Skin epidermis (tissue), 12 donors: ENCODE measurements around the gene RIPOR2.
"Not testable (repeated sequence)": the region's sequence is repeated elsewhere in the genome, so short reads cannot be mapped to it uniquely, and the experiment has no call there.

Experiments
- H3K27ac ChIP-seq, 21 experiments: fragments of 200-600 bp; sonication (generic) in 11 of 21; one replicate each; pipeline ENCODE4 v1.5.0; 2020; ENCODE audit warnings: mild to moderate bottlenecking in 3 of 21, inconsistent platforms in 2 of 21, moderate library complexity in 2 of 21
- H3K4me3 ChIP-seq, 7 experiments: fragments of 200-600 bp; sonication (generic) in 2 of 7; one replicate each; pipeline ENCODE4 v1.5.0; 2020; ENCODE audit warnings: inconsistent platforms in 2 of 7, mild to moderate bottlenecking in 2 of 7, moderate library complexity in 1 of 7

RIPOR2 gene

DNA sequence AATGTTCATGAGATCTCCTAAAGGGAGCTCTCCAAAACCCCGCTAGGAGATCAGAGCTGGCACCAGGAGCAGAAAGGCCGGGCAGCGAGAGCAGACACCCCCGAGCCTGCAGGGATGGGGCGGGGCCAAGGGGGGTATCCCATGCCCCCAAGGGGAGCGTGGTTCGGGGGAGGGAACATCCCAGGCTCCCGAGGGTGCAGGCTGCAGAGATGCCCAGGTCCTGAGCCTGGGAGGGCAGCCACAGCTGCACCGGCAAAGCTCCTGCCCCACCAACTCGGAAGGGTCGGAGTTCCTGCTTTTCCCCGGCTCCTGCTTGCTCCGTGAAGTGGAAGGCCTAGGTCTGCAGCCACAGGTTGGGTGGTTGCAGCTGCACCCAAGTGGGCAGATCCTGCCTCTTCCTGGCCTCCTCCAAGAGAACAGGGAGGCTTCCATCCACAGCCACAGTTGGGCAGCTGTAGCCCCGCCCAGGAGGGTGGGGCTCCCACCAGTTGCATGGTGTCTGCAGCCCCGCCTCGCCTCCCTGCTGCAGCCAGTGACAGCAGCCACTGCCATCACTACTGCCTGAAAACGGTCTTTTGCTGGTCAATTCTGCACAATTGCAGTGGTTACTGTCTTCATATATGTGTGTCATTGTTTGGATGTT, 174.4 kb downstream of the RIPOR2 start:
- no peak overlapping the region for H3K4me3 ChIP-seq
- H3K27ac ChIP-seq = no peak overlapping the region

DNA sequence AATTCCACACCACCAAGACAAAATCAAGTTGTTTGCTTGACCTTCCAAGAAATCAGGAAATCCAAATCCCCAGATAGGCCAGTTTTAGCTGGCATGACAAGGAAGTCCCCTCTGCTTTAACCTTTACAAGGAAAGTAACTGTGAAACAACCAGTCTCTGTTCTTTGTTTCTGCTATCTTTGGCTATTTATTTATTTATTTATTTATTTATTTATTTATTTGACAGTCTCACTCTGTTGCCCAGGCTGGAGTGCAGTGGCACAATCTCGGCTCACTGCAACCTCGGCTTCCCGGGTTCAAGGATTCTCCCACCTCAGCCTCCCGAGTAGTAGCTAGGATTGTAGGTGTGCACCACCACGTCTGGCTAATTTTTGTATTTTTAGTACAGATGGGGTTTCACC, 175.6 kb downstream of the RIPOR2 start:
- no peak overlapping the region for H3K27ac ChIP-seq
- no peak overlapping the region for H3K4me3 ChIP-seq

DNA sequence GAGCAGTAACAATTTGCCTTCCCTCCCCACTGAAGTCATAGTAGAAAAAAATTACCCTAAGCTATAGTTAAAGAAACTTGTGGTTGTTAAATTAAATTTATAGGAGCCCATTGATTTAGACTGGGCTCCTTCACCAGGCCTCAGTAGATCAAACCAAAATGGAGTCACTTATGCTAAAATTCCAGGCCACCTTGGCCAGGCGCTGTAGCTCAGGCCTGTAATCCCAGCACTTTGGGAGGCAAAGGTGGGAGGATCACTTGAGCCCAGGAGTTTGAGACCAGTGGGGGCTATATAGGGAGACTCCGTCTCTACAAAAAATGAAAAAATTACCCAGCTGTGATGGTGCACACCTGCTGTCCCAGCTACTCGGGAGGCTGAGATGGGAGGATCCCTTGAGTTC, 176.0 kb downstream of the RIPOR2 start:
- H3K27ac ChIP-seq = no peak overlapping the region

DNA sequence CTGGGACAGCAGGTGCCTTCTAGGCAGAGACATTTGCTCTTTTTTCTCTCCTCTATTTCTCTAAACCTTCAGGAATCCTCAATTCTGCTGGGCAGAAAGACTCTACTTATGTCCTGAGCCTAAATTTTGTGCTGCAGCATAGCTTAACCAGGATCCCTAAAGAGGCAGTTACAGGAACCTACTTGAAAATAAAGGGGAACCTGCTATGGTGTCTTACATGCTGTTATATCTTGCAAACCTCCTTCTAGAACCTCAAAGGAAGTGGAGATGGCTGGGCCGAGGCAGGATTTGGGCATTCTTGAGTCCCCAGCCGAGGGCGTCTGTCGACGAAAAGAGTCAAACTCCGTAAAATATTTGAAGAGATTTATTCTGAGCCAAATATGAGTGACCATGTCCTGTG, 178.1 kb downstream of the RIPOR2 start:
- Histone ChIP-seq H3K27ac (peak overlapping the region in 1 of 21 experiments; percentile 26), H3K4me3 (no peak overlapping the region)

More for the DNA sequence above, 176.0 kb downstream of the RIPOR2 start:
- no peak overlapping the region for H3K4me3 ChIP-seq

DNA sequence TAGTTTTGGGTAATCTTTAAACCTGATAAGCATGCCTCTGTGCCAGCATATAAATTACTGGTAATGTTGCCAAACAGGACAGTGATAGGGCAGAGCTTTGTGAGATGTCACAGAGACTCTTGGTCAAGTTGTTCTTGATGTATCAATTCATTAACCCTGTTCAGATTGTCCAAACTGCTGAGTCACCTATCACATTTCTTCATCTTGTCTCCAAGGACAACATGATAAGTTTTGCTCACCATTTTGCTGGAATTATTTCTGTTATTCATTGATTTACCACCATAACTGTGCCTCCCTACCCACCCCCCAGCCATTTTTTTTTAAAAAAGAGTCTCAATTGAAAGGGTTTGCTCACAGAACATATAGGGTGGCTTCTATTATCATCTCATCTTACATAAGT, 180.5 kb downstream of the RIPOR2 start:
- Histone ChIP-seq H3K4me3 (no peak overlapping the region), H3K27ac (no peak overlapping the region)

DNA sequence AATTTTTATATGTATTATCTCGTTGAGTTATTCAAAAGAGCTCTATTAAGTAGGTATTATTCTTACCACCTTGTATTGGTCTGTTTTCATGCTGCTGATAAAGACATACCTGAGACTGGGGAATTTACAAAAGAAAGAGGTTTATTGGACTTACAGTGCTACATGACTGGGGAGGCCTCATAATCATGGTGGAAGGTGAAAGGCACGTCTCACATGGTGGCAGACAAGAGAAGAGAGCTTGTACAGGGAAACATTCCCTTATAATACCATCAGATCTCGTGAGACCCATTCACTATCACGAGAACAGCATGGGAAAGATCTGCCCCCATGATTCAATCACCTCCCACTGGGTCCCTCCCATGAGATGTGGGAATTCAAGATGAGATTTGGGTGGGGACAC, 181.4 kb downstream of the RIPOR2 start:
- H3K27ac ChIP-seq, H3K4me3 ChIP-seq: not testable (repeated sequence)
